ENCODE data around the gene CTDNEP1. TPM values are rescaled to one million over a fixed set of nuclear protein-coding genes. Genes with fewer than 3 reads are reported as not detected.
A peak's percentile ranks its signal among the peaks of the same experiment; 100 is the strongest.

Gene CTDNEP1
- total RNA-seq, 1 donor from 2014 or later: 140 TPM

DNA sequence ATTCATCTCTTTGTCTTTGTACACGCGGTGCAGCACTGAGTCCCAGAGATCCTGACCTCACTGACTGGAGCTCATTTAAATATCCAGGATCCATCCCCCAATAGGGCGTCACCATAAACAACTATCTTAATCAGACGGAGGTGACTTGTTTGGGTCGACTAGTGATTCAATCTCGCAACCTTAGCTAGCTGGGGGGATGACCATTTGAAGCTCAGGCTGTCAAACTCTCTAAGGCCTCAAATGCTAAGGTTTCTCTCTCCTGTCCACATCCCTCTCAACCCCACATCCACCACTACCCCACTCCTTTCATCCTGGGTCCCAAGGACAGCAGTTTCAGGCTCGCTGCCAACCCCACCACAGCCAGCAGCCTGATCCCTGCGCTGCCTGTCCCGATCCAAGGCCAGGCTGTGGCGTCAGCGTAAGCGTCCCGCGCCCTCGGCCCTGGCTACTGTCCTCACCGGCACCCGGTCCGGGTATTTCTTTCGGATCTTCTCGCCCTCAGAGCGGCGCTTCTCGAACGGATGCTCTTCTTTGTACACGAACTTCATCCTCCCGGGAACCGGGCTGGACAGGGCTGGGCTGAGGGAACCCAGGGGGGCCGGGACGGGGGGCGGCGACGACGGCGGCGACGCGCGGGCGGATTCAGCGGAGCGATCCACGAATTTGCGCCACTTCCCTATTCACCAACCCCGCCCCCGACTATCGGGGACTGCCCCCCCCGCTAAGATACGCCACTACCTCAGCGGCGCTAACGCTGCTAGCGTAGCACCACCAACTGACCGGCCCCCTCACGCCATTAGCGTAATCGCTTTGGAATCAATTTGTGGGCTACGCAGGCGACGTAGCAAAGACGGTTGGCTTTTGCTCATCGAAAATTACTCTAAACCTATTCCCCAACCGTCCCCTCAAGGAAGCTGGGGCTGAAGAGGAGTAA is 9.5 kb downstream of the CTDNEP1 start, which contains the start of gene GABARAP:
GABARAP (minus strand) TSS at position 667 of the 934 bp plus-strand sequence; CDS start at position 548, 119 bp downstream.
- Histone ChIP-seq H3K27ac (peak within 1 kb of the TSS; percentile 96), H3K9me3 (no peaks in the 10 kb centered on the region), H3K36me3 (peaks cover 55% of the 10 kb centered on the region), H3K4me1 (peaks cover 35% of the 10 kb centered on the region), H3K4me3 (peak within 1 kb of the TSS; percentile 95), H3K27me3 (ENCODE audit: low read depth) (no peaks in the 10 kb centered on the region)
- TF ChIP-seq, protein P1, sequence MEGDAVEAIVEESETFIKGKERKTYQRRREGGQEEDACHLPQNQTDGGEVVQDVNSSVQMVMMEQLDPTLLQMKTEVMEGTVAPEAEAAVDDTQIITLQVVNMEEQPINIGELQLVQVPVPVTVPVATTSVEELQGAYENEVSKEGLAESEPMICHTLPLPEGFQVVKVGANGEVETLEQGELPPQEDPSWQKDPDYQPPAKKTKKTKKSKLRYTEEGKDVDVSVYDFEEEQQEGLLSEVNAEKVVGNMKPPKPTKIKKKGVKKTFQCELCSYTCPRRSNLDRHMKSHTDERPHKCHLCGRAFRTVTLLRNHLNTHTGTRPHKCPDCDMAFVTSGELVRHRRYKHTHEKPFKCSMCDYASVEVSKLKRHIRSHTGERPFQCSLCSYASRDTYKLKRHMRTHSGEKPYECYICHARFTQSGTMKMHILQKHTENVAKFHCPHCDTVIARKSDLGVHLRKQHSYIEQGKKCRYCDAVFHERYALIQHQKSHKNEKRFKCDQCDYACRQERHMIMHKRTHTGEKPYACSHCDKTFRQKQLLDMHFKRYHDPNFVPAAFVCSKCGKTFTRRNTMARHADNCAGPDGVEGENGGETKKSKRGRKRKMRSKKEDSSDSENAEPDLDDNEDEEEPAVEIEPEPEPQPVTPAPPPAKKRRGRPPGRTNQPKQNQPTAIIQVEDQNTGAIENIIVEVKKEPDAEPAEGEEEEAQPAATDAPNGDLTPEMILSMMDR (IDR thresholded peaks at IDR 0.05): no peak
- DNase-seq (peak; percentile 94), ATAC-seq (peak; percentile 71 to 86)
- intact Hi-C loops (cut with DNase I): no loop called here

DNA sequence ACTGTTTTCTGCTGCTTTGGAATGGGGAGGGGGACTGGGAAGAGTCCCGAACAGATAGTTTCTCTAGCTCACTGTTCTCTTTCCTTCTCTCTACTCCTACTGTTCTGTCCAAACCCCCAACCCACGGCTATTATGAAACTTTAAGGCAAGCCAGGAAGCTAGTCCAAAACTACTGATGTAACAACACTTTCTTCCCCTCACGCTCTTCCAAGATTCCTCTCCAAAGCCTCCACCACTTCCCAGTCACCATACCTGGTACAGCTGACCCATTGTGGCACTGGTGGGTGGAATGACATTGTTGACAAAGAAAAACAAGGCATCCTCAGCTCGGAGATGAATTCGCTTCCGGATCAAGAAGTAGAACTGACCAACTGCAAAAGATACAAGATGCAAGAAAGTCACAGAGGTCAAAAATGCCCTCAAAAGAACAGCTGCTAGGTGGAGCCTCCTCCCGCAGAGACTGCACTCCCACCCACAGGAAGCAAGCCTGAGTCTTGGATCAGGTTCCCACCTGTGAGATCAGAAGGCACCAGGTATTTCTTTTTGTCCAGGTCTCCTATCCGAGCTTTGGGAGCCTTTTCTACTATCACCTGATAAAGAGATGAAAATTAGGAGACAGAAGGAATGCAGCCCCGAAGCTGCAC is 10.3 kb downstream of the CTDNEP1 start:
- Histone ChIP-seq H3K4me1 (peaks cover 39% of the 10 kb centered on the region), H3K27me3 (ENCODE audit: low read depth) (no peaks in the 10 kb centered on the region), H3K4me3 (peak overlapping the region; percentile 95), H3K9me3 (no peaks in the 10 kb centered on the region), H3K27ac (peak overlapping the region; percentile 96), H3K36me3 (peaks cover 55% of the 10 kb centered on the region)
- ATAC-seq: no peak
- intact Hi-C loops (cut with DNase I): no loop called here
- no peak for DNase-seq
- TF ChIP-seq, protein P1 (IDR thresholded peaks at IDR 0.05): no peak

DNA sequence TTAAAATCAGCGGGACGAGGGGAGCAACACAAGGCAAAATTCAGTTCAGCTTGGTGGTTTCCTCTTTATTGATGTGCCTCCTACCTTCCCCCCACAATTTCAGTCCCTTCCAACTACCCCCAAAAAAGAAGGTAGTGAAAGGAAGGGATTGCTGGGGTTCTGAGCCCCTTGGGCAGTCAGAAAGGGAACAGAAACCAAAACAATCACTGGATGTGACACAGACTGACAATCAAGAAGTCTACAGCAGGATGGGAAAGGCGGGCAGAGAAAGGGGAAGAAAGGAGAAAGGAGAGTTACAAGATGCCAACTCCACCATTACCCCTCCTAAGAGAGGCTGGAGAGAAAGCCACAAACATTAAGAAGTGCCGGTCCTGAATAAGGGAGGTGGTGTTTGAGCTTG is 11.2 kb downstream of the CTDNEP1 start:
- H3K27ac ChIP-seq: peak overlapping the region; percentile 96
- H3K27me3 ChIP-seq (ENCODE audit: low read depth): no peaks in the 10 kb centered on the region
- TF ChIP-seq, protein P1 (IDR thresholded peaks at IDR 0.05): no peak
- peaks cover 55% of the 10 kb centered on the region for H3K36me3 ChIP-seq
- ATAC-seq: no peak
- H3K9me3 ChIP-seq: no peaks in the 10 kb centered on the region
- no peak for DNase-seq
- peaks cover 45% of the 10 kb centered on the region for H3K4me1 ChIP-seq
- H3K4me3 ChIP-seq: peak overlapping the region; percentile 95
- intact Hi-C loops (cut with DNase I): no loop called here

DNA sequence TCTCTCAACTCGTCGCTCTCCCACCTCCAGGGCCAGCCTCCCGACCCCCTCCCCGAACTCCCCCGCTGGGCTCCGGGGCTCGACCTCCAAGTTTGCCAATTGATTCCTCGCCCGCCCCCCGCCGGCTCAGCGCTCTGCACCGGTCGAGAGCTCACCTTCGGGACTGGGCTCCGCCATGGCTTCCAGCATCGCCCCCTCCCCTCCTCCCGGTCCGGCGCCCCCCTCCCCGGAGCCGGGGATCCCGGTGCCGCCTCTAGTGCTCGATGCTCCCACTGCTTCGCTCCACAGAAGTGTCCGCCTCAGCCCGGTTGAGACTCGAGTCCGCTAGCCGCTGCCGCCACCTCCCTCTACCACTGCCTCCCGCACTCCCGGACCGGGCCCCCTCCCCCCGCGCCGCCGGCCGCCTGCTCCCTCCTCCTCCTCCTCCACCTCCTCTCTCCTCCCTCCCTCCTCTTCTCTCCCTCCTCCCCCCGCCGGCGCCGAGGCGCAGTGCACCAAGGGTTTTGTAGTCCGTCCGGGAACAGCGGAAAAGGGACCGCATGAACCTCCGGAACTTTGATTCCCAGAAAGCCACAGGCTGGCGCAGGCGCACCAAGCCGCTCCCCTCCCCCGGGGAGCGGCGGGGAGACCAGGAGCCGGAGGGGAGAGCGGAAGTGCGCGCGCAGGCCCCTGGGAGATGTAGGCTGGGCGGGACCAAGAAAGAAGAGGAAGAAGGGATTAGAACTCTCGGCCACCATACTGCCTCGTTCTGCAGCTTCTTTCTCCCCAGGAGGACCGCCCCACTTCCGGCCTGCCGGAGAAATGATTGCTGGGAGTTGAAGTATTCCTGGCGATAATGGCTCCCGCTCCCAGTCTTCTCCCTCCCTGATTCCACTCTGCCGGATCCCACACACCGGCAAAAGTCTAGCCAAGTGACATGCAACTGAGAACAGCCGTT is 12.2 kb downstream of the CTDNEP1 start, which contains the start of gene PHF23:
PHF23 (minus strand) TSS at position 367 of the 937 bp plus-strand sequence; CDS start at position 189, 178 bp downstream.
- TF ChIP-seq, protein P1 (IDR thresholded peaks at IDR 0.05): no peak
- H3K4me1 ChIP-seq: peaks cover 53% of the 10 kb centered on the region
- intact Hi-C loops (cut with DNase I): no loop called here
- no peaks in the 10 kb centered on the region for H3K9me3 ChIP-seq
- DNase-seq (peak; percentile 99), ATAC-seq (peak; percentile 79 to 88)
- peak within 1 kb of the TSS; percentile 88 for H3K27ac ChIP-seq
- H3K4me3 ChIP-seq: peak within 1 kb of the TSS; percentile 97
- no peaks in the 10 kb centered on the region for H3K27me3 ChIP-seq (ENCODE audit: low read depth)
- peaks cover 49% of the 10 kb centered on the region for H3K36me3 ChIP-seq

Measured in lower lobe of right lung (tissue), 2 donors.